TTC549 (cell line): ENCODE results near the gene NTNG2.

ENCODE experiments used
- FAIRE-seq: peaks from 2 replicates; lab custom pipeline; 2012; peaks lifted over from hg19 to GRCh38; lab: Jason Lieb, UNC

NTNG2 gene

GRCh38 chr9:132172185-132172584 is 10.3 kb downstream of the NTNG2 start:
- FAIRE-seq: no peak

GRCh38 chr9:132175431-132175830 is 13.6 kb downstream of the NTNG2 start:
- FAIRE-seq: no peak

DNA sequence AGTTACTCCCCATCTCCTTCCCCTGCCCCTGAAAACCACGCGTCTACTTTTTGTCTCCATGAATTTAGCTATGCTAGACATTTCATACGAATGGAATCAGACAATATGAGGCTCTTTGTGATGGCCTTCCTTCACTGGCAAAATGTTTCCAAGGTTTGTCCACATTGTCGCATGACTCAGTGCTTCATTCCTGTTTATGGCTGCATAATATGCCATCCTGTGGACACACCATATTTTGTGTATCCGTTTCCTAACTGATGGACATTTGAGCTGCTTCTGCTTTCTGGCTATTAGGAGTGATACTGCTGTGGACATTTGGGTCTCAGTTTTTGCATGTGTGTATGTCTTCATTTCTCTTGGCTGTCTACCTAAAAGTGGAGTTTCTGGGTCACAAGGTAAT is 14.5 kb downstream of the NTNG2 start:
- no peak for FAIRE-seq

- FAIRE-seq: no peak
These were observed 20.0 kb downstream of the NTNG2 start for GRCh38 chr9:132181796-132182313.

DNA sequence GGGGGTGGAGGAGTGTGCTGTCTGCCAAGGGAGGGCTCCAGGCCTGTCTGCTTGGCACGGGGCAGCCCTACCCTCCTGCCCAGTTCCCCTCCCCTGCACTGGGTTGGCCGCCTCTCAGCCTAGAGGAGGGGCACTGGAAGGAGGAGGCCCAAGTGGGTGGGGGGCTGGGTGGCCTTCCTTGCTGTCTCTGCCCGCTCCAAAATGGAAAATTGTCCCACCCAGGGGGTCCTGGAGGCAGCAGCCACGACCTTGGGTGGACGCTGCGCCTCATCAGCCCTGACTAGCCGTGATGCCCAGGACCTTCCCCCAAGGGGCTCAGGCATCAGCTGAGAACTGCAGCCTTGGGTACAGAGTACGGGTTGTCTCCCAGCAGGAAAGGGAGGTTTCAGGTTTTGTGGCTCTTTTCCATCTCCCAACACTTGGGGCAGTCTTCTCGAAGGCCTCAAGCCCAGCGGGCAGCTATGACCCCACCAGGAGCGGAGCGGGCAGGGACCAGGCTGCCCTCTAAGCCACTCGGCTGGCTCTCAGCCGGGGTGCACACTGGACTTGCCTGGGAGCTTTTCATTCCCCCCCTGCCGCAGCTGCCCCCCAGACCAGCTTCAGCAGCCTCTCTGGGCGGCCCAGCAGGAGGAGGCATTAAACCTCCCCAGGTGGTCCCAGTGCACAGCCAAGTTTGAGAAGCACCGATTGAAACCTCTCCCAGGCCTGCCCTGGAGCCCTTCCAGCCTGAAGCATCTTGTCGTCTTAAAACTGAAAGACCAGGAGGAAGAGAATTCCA is 20.6 kb downstream of the NTNG2 start:
- FAIRE-seq: no peak

GRCh38 chr9:132183134-132183533 is 21.3 kb downstream of the NTNG2 start:
- no peak for FAIRE-seq

DNA sequence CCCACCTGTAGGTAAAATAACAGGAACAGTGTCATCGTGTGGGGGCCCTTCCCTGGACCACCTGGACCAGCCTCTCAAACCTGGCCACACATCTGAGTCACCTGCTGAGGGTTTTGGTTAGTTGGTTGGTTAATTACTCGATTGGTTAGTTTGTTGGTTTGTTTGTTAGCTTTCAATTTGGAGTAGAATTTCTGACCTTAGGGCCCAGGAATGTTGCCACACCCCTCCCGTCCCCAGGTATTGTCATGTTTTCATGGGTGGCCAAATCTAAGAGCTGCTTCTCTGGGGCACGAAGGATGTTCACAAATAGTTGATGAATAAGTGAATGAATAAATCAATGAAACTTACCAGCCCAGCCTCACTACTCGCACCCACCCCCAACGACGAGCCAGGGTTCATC is 21.9 kb downstream of the NTNG2 start:
- no peak for FAIRE-seq

- FAIRE-seq: no peak
These were observed 22.3 kb downstream of the NTNG2 start for GRCh38 chr9:132184124-132184523.

DNA sequence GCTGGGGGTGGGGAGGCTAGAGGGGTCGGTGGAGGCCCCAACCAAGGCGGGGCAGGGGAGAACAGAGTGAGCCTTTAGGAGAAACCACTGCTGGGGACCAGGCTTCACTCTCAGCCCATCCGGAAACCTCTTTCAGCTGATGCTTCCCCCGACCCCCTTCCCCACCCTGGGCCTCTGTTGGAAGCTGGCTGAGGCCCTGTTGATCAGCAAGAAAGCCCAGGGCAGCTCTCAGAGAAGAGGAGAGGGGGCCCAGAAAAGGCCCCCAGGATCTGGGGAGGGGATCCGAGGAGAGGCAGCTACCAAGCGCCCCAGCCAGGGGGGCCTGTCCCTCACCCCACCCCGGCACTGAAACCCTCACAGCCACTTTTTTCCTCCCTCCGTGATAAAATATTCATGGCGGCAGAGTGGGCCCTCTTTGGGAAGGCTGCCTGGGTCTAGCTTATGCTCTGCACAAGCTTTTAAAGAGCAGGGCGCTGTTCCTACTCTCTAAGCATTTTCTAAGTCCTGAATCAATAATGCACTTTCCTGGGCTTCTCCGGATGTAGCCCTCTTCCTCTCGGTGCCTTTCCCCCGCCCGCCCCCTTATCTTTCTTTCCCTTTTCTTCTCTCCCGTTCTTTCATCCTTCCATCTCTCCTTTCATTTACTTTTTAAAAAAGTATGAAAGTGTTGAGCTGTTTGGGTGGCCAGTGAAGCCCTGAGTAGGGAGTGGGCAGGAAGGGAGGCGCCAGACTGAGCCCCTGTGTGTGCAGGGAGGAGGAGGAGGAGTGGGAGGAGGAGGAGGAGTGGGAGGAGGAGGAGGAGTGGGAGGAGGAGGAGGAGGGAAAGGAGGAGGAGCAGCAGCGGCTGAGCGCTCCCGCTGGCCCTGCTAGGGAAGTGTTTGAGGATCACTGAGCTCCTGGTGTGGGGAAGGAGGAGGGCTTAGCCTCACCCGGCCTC is 23.5 kb downstream of the NTNG2 start:
- no peak for FAIRE-seq

DNA sequence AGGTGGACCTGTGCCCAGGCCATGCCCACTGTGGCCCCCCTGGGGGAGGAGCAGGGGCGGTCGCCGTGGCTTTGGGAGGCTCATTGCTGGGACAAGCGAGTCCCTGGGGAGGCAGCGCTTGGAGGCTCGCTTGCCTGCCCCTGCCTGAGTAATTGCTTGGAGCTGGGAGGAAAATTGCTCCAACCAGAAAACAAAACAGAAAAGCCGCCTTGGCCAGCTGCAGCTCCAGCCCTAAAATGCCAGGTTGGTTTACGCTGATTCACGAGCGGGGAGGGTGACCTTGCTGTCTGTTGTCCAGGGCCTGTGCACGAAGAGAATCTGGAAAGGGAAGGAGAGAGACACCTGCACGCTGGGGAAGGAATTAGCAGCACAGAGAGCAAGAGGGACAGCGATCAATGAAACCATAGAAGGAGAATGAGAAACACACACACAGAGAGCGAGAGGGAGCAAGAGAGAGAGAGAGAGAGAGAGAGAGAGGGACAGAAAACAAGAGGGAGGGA is 25.3 kb downstream of the NTNG2 start:
- FAIRE-seq: no peak

DNA sequence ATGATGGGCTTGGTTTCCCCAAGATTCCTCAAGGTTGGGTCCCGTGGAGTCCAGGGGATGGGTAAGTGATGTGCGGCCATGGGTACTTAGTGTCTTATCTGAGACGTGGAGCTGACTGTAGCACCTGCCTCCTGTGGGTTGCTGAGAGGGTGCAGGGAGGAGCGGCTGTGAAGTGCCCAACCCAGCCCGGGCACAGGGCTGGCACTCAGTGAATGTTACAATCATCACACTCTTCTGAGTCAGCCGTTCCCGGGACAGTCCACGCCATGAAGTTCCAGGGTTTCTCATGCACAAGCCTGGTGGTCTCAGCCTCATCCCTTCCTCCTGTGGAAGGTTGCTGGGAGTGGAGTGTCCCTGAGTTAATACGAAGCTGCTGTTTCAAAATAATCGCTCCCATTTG is 29.1 kb downstream of the NTNG2 start:
- FAIRE-seq: no peak

GRCh38 chr9:132192728-132193127 is 30.9 kb downstream of the NTNG2 start:
- FAIRE-seq: no peak

GRCh38 chr9:132193227-132194124 is 31.6 kb downstream of the NTNG2 start:
- FAIRE-seq: no peak

GRCh38 chr9:132194508-132194907 is 32.6 kb downstream of the NTNG2 start:
- FAIRE-seq: no peak

DNA sequence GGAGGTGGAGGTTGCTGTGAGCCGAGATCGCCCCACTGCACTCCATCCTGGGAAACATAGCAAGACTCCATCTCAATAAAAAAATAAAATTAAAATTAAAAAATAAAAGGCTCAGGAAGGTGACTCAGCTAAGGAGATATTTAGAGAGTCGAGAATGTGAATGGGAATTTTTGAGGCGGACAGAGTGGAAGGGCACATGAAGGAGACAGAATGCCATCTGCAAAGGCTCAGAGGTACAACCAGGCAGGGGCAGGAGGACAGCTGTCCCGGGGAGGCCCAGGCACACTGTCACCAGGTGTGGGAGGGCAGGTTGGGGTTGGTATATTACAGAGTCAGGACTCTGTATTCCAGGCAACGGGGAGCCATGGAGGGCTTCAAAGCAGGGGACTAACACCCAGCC is 35.5 kb downstream of the NTNG2 start:
- FAIRE-seq: no peak

DNA sequence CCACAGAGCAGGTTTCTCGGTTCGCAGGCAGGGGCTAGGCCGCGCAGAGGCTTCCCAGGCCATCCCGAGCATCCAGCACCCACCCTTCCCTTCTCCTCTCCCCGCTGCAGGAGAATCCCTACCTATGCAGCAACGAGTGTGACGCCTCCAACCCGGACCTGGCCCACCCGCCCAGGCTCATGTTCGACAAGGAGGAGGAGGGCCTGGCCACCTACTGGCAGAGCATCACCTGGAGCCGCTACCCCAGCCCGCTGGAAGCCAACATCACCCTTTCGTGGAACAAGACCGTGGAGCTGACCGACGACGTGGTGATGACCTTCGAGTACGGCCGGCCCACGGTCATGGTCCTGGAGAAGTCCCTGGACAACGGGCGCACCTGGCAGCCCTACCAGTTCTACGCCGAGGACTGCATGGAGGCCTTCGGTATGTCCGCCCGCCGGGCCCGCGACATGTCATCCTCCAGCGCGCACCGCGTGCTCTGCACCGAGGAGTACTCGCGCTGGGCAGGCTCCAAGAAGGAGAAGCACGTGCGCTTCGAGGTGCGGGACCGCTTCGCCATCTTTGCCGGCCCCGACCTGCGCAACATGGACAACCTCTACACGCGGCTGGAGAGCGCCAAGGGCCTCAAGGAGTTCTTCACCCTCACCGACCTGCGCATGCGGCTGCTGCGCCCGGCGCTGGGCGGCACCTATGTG is 36.1 kb downstream of the NTNG2 start:
- no peak for FAIRE-seq

DNA sequence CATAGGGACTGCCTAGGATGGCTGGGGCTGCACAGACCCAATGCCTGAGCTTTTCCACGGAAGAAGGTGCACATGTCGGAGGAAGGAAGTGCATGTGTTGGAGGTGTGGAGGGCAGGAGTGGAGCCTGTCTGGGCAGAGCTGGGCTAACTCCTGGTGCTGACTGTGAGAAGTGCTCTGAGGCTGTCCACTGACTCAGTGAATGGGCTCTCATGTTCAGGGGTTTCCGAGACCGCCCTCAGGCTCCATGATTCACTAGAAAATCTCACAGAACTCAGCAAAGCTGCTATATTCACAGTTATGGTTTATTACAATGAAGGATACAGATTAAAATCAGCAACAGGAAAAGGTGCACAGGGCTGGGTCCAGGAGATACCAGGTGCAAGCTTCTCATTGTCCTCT is 37.2 kb downstream of the NTNG2 start:
- no peak for FAIRE-seq

- no peak for FAIRE-seq
These were observed 38.8 kb downstream of the NTNG2 start for GRCh38 chr9:132200706-132201105.

DNA sequence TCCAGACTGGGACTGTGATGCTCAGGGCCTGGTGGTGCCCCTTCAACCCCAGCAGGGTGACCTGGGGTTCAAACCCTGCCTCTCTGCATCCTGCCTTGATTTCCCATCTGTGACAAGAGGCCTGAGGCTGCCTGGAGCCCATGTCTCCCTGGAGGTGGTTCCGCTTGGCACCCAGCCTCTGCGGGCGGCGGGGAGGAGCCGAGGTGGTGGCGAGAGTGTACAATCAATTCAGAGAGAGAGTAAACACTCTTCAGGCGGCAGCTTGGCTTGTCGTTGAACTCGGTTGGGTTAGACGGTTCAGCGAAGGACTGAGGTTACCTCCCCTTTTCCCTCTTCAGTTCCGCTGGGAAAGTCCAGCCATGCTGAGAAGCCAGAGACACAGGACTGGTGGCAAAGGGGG is 39.3 kb downstream of the NTNG2 start:
- no peak for FAIRE-seq

GRCh38 chr9:132201780-132202703 is 40.2 kb downstream of the NTNG2 start:
- FAIRE-seq: no peak
